Calu3 (cell line): Measurements from ENCODE around the gene GIPC1. TPM values are rescaled to one million over a fixed set of nuclear protein-coding genes. Genes with fewer than 3 reads are reported as not detected.

Source experiments
- BruUV-seq: library from RNA; stranded (reverse); fragments of 400-500 nt; replicated peaks from 2 replicates; lab custom pipeline; 2021; lab: Mats Ljungman, UMichigan
- CTCF ChIA-PET: fragments of 300-600 bp; sonication (Branson Sonifier 250); formaldehyde crosslinking; loops from one replicate; lab custom pipeline; 2022; ENCODE audit warnings: antibody characterized with exemption; lab: Charles Lee
- DNase-seq: peaks from one replicate; pipeline ENCODE4 v3.0.0; 2022
- H3K27ac Mint-ChIP-seq: one replicate; pipeline ENCODE4 v1.8.0; 2022; ENCODE audit warnings: mixed read lengths; ENCODE audit not compliant: unreplicated experiment
- H3K27me3 Mint-ChIP-seq: one replicate; pipeline ENCODE4 v1.8.0; 2022; ENCODE audit warnings: mixed read lengths; ENCODE audit not compliant: unreplicated experiment
- H3K36me3 Mint-ChIP-seq: one replicate; pipeline ENCODE4 v1.8.0; 2022; ENCODE audit warnings: mild to moderate bottlenecking, moderate library complexity, mixed read lengths; ENCODE audit not compliant: insufficient read depth, unreplicated experiment
- H3K4me1 Mint-ChIP-seq: one replicate; pipeline ENCODE4 v1.8.0; 2022; ENCODE audit warnings: mild to moderate bottlenecking, low read depth, mixed read lengths; ENCODE audit not compliant: unreplicated experiment
- H3K4me3 Mint-ChIP-seq: one replicate; pipeline ENCODE4 v1.8.0; 2022; ENCODE audit warnings: mild to moderate bottlenecking, low read depth, moderate library complexity, mixed read lengths; ENCODE audit not compliant: unreplicated experiment
- H3K9me3 Mint-ChIP-seq: one replicate; pipeline ENCODE4 v1.8.0; 2022; ENCODE audit warnings: low read depth, mixed read lengths; ENCODE audit not compliant: unreplicated experiment
- intact Hi-C: fragments of 100-400 bp; cut with micrococcal nuclease; formaldehyde crosslinking; loops from one replicate; pipeline ENCODE4 v1.10.0; 2022; ENCODE audit not compliant: unreplicated experiment
- total RNA-seq: library from RNA; stranded (reverse); gene quantifications from 2 replicates; pipeline ENCODE4 v1.2.3, GENCODE V29; 2022
- TF ChIP-seq, protein P1 (sequence below): fragments of 200-600 bp; IDR thresholded peaks from one replicate; pipeline ENCODE4 v1.8.0; 2022; ENCODE audit warnings: antibody characterized with exemption; ENCODE audit not compliant: unreplicated experiment

The GIPC1 gene
- total RNA-seq, 1 experiment from 2014 or later = 139 TPM

DNA sequence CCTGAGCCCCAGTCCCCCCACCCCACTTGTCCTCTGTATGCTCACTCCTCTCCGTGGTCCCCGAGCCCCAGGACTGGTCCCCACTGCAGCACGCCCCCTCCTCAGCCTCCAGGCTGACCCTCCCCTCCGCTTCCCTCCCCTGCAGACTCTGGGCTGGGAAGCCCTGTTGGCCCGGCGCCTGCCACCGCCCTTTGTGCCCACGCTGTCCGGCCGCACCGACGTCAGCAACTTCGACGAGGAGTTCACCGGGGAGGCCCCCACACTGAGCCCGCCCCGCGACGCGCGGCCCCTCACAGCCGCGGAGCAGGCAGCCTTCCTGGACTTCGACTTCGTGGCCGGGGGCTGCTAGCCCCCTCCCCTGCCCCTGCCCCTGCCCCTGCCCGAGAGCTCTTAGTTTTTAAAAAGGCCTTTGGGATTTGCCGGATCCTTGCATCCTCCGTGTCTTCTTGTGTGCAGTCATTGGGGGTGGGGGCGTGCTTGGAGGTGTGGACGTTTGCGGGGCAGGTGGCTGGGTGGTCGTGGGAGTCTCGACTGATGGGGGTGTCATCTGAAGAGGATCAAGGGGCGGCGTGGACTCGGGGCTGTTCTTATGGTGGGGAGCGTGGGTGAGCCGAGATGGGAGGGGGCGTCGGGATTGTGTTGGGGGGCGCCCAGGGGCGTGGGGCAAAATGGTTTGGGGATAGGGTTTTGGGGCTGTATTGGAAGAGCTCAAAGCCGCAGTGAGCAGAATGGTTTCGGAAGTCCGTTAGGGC lies 24.3 kb downstream of the GIPC1 start:
- CTCF ChIA-PET = no interaction called here
- Mint-ChIP-seq H3K9me3 (no peaks in the 10 kb centered on the region), H3K4me1 (peaks cover 8% of the 10 kb centered on the region), H3K4me3 (peak overlapping the region; percentile 24), H3K27ac (no peak overlapping the region), H3K27me3 (no peaks in the 10 kb centered on the region), H3K36me3 (peaks cover 58% of the 10 kb centered on the region)
- TF ChIP-seq, protein P1, sequence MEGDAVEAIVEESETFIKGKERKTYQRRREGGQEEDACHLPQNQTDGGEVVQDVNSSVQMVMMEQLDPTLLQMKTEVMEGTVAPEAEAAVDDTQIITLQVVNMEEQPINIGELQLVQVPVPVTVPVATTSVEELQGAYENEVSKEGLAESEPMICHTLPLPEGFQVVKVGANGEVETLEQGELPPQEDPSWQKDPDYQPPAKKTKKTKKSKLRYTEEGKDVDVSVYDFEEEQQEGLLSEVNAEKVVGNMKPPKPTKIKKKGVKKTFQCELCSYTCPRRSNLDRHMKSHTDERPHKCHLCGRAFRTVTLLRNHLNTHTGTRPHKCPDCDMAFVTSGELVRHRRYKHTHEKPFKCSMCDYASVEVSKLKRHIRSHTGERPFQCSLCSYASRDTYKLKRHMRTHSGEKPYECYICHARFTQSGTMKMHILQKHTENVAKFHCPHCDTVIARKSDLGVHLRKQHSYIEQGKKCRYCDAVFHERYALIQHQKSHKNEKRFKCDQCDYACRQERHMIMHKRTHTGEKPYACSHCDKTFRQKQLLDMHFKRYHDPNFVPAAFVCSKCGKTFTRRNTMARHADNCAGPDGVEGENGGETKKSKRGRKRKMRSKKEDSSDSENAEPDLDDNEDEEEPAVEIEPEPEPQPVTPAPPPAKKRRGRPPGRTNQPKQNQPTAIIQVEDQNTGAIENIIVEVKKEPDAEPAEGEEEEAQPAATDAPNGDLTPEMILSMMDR = no peak
- DNase-seq = no peak
- intact Hi-C loops = no loop called here
- BruUV-seq = no TSS peak

DNA sequence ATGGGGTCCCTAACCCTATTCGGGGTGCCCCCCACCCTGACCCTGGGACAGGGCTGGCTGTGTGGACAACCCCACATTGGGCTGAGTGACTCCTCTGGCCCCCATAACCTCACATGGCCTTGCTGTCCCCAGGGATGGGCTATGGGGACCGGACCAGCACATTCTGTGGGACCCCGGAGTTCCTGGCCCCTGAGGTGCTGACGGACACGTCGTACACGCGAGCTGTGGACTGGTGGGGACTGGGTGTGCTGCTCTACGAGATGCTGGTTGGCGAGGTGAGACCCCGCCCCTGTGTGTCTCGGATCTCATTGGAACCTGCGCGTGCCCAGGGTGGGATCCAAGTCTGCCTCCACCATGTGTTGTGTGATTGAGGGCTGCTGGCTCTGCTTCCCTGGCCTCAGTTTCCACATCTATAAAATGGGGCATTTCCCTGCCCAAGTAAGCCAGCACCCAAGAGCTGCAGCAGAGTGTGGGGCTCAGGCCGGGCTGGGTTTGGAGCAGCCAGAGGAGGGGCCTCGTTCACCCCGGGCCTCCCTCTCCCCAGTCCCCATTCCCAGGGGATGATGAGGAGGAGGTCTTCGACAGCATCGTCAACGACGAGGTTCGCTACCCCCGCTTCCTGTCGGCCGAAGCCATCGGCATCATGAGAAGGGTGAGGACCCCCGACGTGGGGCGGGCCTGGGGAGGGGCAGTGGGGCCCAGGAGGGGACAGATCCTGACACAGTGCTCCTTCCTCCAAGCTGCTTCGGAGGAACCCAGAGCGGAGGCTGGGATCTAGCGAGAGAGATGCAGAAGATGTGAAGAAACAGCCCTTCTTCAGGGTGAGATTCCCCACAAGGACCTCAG lies 25.7 kb downstream of the GIPC1 start:
- intact Hi-C loops = no loop called here
- Mint-ChIP-seq H3K4me3 (no peak overlapping the region), H3K36me3 (peaks cover 52% of the 10 kb centered on the region), H3K9me3 (no peaks in the 10 kb centered on the region), H3K27me3 (no peaks in the 10 kb centered on the region), H3K27ac (no peak overlapping the region), H3K4me1 (no peaks in the 10 kb centered on the region)
- BruUV-seq = no TSS peak
- CTCF ChIA-PET = no interaction called here
- TF ChIP-seq, protein P1 = no peak
- DNase-seq = no peak

DNA sequence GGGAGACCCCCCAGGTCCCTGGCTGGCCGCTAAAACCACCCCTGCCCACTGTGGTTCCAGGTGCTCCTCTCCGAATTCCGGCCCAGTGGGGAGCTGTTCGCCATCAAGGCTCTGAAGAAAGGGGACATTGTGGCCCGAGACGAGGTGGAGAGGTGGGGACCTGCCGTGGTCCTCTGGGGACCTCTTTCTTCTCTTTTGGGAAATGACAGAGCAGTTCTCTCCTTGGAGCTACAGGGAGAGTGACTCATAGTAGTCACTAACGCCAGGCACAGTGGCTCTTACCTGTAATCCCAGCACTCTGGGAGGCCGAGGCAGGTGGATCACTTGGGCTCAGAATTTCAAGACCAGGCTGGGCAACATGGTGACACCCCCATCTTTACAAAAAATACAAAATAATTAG lies 28.1 kb downstream of the GIPC1 start:
- CTCF ChIA-PET = interaction anchor here (0.5 to 0.7 kb wide), 2 partner anchors 17 to 104 kb away, joined by 4 to 5 read pairs; no protein-coding TSS in a partner anchor
- intact Hi-C loops = no loop called here
- Mint-ChIP-seq H3K4me3 (no peak overlapping the region), H3K4me1 (no peaks in the 10 kb centered on the region), H3K27ac (no peak overlapping the region), H3K36me3 (peaks cover 48% of the 10 kb centered on the region), H3K27me3 (no peaks in the 10 kb centered on the region), H3K9me3 (no peaks in the 10 kb centered on the region)
- TF ChIP-seq, protein P1 = no peak
- no TSS peak for BruUV-seq
- no peak for DNase-seq

DNA sequence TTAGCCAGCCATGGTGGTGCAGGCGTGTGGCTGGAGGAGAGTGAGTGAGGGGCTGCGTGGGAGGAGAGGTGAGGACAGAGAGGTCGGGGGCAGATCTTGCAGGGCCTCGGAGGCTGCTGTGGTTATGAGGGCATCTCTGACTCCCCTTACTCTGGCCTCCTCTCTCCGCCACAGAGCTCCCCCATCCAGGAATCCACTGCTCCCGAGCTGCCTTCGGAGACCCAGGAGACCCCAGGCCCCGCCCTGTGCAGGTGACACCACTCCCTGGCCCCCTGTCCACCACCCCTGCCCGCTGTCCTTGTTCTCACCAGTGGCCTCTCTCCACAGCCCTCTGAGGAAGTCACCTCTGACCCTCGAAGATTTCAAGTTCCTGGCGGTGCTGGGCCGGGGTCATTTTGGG lies 28.5 kb downstream of the GIPC1 start:
- intact Hi-C loops = no loop called here
- no peak for DNase-seq
- TF ChIP-seq, protein P1 = no peak
- CTCF ChIA-PET = interaction anchor here (0.7 kb wide), 1 partner anchor 17 kb away, joined by 4 read pairs; no protein-coding TSS in a partner anchor
- peaks cover 52% of the 10 kb centered on the region for H3K36me3 Mint-ChIP-seq
- H3K4me3 Mint-ChIP-seq = no peak overlapping the region
- no peaks in the 10 kb centered on the region for H3K27me3 Mint-ChIP-seq
- BruUV-seq = no TSS peak
- H3K9me3 Mint-ChIP-seq = no peaks in the 10 kb centered on the region
- H3K4me1 Mint-ChIP-seq = no peaks in the 10 kb centered on the region
- no peak overlapping the region for H3K27ac Mint-ChIP-seq
